Mesenteric fat pad (tissue), 1 donor: Measurements from ENCODE around the gene OS9. TPM values are rescaled to one million over a fixed set of nuclear protein-coding genes. Genes with fewer than 3 reads are reported as not detected.

Experiments used
- DNase-seq: peaks from one replicate; pipeline ENCODE4 v3.0.0-alpha.2; 2020; ENCODE audit warnings: low spot score
- microRNA-seq: library from miRNA; unstranded; fragments of <30 nt; microRNA quantifications from one replicate; pipeline ENCODE4 v1.2.0, GENCODE V29; 2020; ENCODE audit warnings: borderline number of aligned reads
- total RNA-seq: library from RNA; stranded (reverse); fragmentation: NEBNext Ultra II Directional; extraction: Animal tissue kit (Norgen Biotek cat#: 25700); gene quantifications from one replicate; pipeline ENCODE4 v1.2.1, GENCODE V29; 2021
- donor health status: DM: yes; HTN: yes; CAD: no.

OS9 gene
- total RNA-seq, 1 donor from 2014 or later = 251 TPM

GRCh38 chr12:57765698-57766463 lies 71.9 kb downstream of the OS9 start:
- no peak for DNase-seq

DNA sequence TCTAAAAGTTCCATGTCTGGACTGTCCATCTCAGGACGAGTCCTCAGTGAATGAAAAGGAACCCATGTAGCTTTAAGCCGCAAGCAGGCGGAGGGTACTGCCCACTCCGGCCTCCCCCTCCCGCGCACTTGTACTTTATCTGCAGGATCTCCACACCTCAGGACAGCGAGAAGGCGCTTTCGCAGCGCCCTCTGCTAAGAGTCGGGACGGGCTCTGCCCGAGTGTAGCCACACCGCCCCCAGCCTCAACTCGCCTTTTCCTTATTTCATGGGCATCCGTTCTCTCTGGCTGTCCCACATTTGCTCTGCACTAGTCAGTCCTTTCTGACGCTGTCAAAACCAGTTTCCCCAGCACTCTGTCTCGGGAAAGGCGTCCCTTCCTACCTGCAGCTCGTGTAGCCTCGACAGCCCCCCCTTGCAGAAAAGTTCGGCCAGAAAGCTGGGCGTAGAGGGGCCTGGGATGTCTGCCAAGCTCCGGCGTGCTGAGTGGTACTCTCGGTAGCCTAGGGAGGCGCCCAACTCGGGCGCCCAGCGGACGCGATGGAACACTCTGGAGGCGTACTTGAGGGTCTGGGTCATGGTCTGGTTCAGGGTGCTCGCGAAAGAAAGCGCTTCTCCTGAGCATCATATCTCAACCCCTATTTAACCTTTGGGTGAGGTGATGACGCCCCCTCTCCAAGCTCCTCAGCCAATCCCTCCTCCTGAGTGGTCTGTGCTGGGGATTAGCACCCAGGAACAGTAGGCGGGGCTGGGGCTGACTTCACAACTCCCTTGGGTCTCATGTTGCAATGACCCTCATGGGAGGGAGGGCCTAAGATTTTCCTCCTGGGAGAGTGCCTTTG lies 72.8 kb downstream of the OS9 start, which contains the start of gene CYP27B1:
CYP27B1 (minus strand) TSS at position 615 of the 841 bp plus-strand sequence; CDS start at position 578, 37 bp downstream.
- DNase-seq = peak; percentile 89

DNA sequence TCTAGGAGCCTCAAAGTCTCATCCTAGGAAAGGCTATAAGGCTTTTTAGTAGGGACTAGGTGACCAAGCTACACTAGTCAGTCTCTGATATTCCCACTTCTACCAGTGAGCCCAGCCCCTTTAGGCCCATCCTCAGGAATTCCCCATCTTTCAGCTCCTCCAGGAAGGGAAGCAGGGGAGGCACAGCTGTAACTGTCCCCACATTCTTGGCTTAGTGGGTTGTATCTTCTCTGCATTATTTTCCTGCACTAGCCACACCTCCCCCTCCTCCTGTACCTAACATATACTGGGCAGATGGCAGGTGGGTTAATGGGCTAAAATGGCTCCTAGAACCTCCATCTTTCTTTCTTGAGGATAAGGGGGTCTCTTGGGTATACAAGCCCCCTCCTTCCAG lies 73.4 kb downstream of the OS9 start:
- no peak for DNase-seq

DNA sequence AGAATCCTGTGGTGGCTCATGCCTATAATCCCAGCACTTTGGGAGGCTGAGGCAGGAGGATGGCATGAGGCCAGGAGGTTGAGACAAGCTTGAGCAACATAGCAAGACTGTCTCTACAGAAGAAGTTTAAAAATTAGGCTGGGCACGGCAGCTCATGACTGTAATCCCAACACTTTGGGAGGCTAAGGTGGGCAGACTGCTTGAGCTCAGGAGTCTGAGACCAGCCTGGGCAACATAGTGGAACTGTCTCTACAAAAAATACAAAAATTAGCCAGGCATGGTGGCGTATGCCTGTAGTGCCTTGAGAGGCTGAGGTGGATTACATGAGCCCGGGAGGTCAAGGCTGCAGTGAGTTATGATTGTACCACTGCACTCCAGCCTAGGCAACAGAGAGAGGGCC lies 73.9 kb downstream of the OS9 start:
- DNase-seq = peak; percentile 8

GRCh38 chr12:57769594-57769993 lies 75.7 kb downstream of the OS9 start:
- peak; percentile 88 for DNase-seq

DNA sequence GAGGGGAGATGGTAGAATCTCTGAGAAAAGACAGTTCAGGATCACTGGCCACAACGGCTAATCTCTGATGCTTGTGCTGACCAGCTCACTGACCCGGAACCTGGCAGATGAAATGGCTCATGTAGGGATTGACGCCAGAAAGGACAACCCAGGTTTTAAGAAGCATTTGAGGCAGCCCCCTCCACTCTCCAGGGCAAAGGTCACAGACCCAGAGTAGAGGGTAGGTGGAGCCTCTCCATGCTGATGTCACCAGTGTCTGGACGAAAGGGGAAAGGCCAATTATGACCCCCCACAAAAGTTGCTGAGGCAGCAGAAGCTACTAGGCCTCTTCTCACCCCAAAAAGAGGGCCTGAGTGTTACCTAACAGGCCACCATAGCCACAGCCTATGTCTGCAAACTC lies 76.8 kb downstream of the OS9 start:
- DNase-seq = peak; percentile 20

Small RNAs within 50 kb of the gene (microRNA-seq; reads per million reads assigned to microRNA genes)
- not detected for gene MIR6759

Other genes with a start within 250 kb of the OS9 start
- not detected for gene INHBE, start 238.8 kb upstream of the OS9 start, total RNA-seq
- gene GLI1, start 234.3 kb upstream of the OS9 start, total RNA-seq = 0.13 TPM
- 26.5 TPM for gene ARHGAP9, start 214.3 kb upstream of the OS9 start, total RNA-seq
- 145 TPM for gene MARS1, start 206.1 kb upstream of the OS9 start, total RNA-seq
- 32.2 TPM for gene DDIT3, start 173.6 kb upstream of the OS9 start, total RNA-seq
- gene MBD6, start 171.3 kb upstream of the OS9 start, total RNA-seq = 66.0 TPM
- 106 TPM for gene DCTN2, start 146.9 kb upstream of the OS9 start, total RNA-seq
- not detected for gene KIF5A, start 144.1 kb upstream of the OS9 start, total RNA-seq
- 14.3 TPM for gene PIP4K2C, start 102.9 kb upstream of the OS9 start, total RNA-seq
- 7.2 TPM for gene DTX3, start 89.3 kb upstream of the OS9 start, total RNA-seq
- 12.8 TPM for gene ARHGEF25, start 82.7 kb upstream of the OS9 start, total RNA-seq
- 2.7 TPM for gene B4GALNT1, start 60.9 kb upstream of the OS9 start, total RNA-seq
- gene AGAP2, start 44.6 kb downstream of the OS9 start, total RNA-seq = 2.1 TPM
- gene TSPAN31, start 50.9 kb downstream of the OS9 start, total RNA-seq = 35.0 TPM
- 87.0 TPM for gene CDK4, start 58.2 kb downstream of the OS9 start, total RNA-seq
- gene MARCHF9, start 61.0 kb downstream of the OS9 start, total RNA-seq = 11.3 TPM
- gene CYP27B1, start 72.9 kb downstream of the OS9 start, total RNA-seq = 1.8 TPM
- gene METTL1, start 78.0 kb downstream of the OS9 start, total RNA-seq = 32.8 TPM
- 7.2 TPM for gene EEF1AKMT3, start 78.5 kb downstream of the OS9 start, total RNA-seq
- 32.7 TPM for gene TSFM, start 88.7 kb downstream of the OS9 start, total RNA-seq
- gene AVIL, start 124.6 kb downstream of the OS9 start, total RNA-seq = 5.7 TPM
- gene CTDSP2, start 152.6 kb downstream of the OS9 start, total RNA-seq = 156 TPM
- 9.5 TPM for gene ATP23, start 247.4 kb downstream of the OS9 start, total RNA-seq